Vagina (tissue), 2 donors: ENCODE data around the gene BID. TPM values are rescaled to one million over a fixed set of nuclear protein-coding genes. Genes with fewer than 3 reads are reported as not detected.

Experiments
- DNase-seq, 2 donors: peaks; one replicate each; pipeline ENCODE4 v3.0.0-alpha.2; 2017; ENCODE audit errors: extremely low spot score in 2 of 2
- H3K27ac ChIP-seq: fragments of 200-600 bp; sonication (generic); one replicate; pipeline ENCODE4 v1.5.1; 2019
- H3K27me3 ChIP-seq: fragments of 200-600 bp; sonication (generic); one replicate; pipeline ENCODE4 v1.5.1; 2019
- H3K36me3 ChIP-seq, 2 donors: fragments of 200-600 bp; sonication (generic); one replicate each; pipeline ENCODE4 v1.5.1; 2017 to 2019
- H3K4me1 ChIP-seq: fragments of 200-600 bp; sonication (generic); one replicate; pipeline ENCODE4 v1.5.1; 2019
- H3K4me3 ChIP-seq, 2 donors: fragments of 200-600 bp; sonication (generic); 1 replicate in 1 of 2; 2 replicates in 1 of 2; pipeline ENCODE4 v1.5.1; 2016 to 2019
- H3K9me3 ChIP-seq: fragments of 200-600 bp; sonication (generic); one replicate; pipeline ENCODE4 v1.5.1; 2019
- CTCF ChIP-seq, 3 experiments: fragments of 450-650 bp in 2 of 3; fragments of 200-600 bp in 1 of 3; sonication (generic) in 1 of 3; IDR thresholded peaks; one replicate each; pipeline ENCODE4 v1.5.1; 2017 to 2019; ENCODE audit warnings: antibody characterized with exemption in 3 of 3, mild to moderate bottlenecking in 2 of 3, moderate library complexity in 2 of 3
- POLR2A ChIP-seq, 2 donors: fragments of 450-650 bp; IDR thresholded peaks; one replicate each; pipeline ENCODE4 v1.6.1; 2017; ENCODE audit warnings: antibody characterized with exemption in 2 of 2, mild to moderate bottlenecking in 2 of 2, moderate library complexity in 2 of 2
- POLR2AphosphoS5 ChIP-seq, 2 donors: sonication (generic); formaldehyde crosslinking; IDR thresholded peaks; one replicate each; pipeline ENCODE4 v1.9.0; 2017; ENCODE audit warnings: antibody characterized with exemption in 2 of 2, mild to moderate bottlenecking in 2 of 2, low read depth in 1 of 2; ENCODE audit not compliant: insufficient read depth in 1 of 2
- intact Hi-C: fragments of 100-400 bp; cut with DNase I; formaldehyde crosslinking; loops from one replicate; pipeline ENCODE4 v1.15.1; 2023
- total RNA-seq: library from RNA; depleted of rRNA; stranded (reverse); fragments of >200 nt; gene quantifications from one replicate; pipeline ENCODE4 v1.2.3, GENCODE V29; 2016

Gene BID
- total RNA-seq, 1 donor from 2014 or later: 36.3 TPM

- Histone ChIP-seq H3K4me3 (no peak overlapping the region), H3K27ac (no peak overlapping the region), H3K4me1 (no peaks in the 10 kb centered on the region), H3K36me3 (no peaks in the 10 kb centered on the region), H3K27me3 (no peaks in the 10 kb centered on the region), H3K9me3 (no peaks in the 10 kb centered on the region)
- DNase-seq: no peak
- intact Hi-C loops: no loop called here
- TF ChIP-seq CTCF (IDR thresholded peaks at IDR 0.05) (no peak), POLR2A (IDR thresholded peaks at IDR 0.05) (no peak), POLR2AphosphoS5 (IDR thresholded peaks at IDR 0.05; ENCODE audit: insufficient read depth in 1 of 2, low read depth in 1 of 2) (no peak)
Measured at GRCh38 chr22:17751596-17751995, 22.7 kb downstream of the BID start.

GRCh38 chr22:17749605-17750395 lies 24.5 kb downstream of the BID start:
- Histone ChIP-seq H3K27me3 (no peaks in the 10 kb centered on the region), H3K36me3 (no peaks in the 10 kb centered on the region), H3K4me3 (no peak overlapping the region), H3K9me3 (no peaks in the 10 kb centered on the region), H3K4me1 (no peaks in the 10 kb centered on the region), H3K27ac (no peak overlapping the region)
- intact Hi-C loops: no loop called here
- no peak for TF ChIP-seq POLR2AphosphoS5 (IDR thresholded peaks at IDR 0.05; ENCODE audit: insufficient read depth in 1 of 2, low read depth in 1 of 2)
- TF ChIP-seq POLR2A (IDR thresholded peaks at IDR 0.05): no peak
- TF ChIP-seq CTCF (IDR thresholded peaks at IDR 0.05): no peak
- DNase-seq: no peak

GRCh38 chr22:17748555-17749353 lies 25.5 kb downstream of the BID start:
- Histone ChIP-seq H3K27ac (no peak overlapping the region), H3K4me1 (peaks cover 6% of the 10 kb centered on the region), H3K4me3 (peak overlapping the region in 1 of 2 donors; percentile 7), H3K9me3 (no peaks in the 10 kb centered on the region), H3K36me3 (no peaks in the 10 kb centered on the region), H3K27me3 (no peaks in the 10 kb centered on the region)
- TF ChIP-seq POLR2A (IDR thresholded peaks at IDR 0.05): no peak
- no peak for TF ChIP-seq CTCF (IDR thresholded peaks at IDR 0.05)
- no peak for TF ChIP-seq POLR2AphosphoS5 (IDR thresholded peaks at IDR 0.05; ENCODE audit: insufficient read depth in 1 of 2, low read depth in 1 of 2)
- DNase-seq: no peak
- intact Hi-C loops: no loop called here

- intact Hi-C loops: no loop called here
- Histone ChIP-seq H3K9me3 (no peaks in the 10 kb centered on the region), H3K27ac (no peak overlapping the region), H3K27me3 (no peaks in the 10 kb centered on the region), H3K4me1 (peaks cover 6% of the 10 kb centered on the region), H3K36me3 (no peaks in the 10 kb centered on the region), H3K4me3 (no peak overlapping the region)
- DNase-seq: no peak
- no peak for TF ChIP-seq POLR2AphosphoS5 (IDR thresholded peaks at IDR 0.05; ENCODE audit: insufficient read depth in 1 of 2, low read depth in 1 of 2)
- no peak for TF ChIP-seq CTCF (IDR thresholded peaks at IDR 0.05)
Measured at GRCh38 chr22:17746916-17747315, 27.4 kb downstream of the BID start.

GRCh38 chr22:17744430-17744829 lies 29.8 kb downstream of the BID start:
- H3K27ac ChIP-seq: no peak overlapping the region
- H3K9me3 ChIP-seq: no peaks in the 10 kb centered on the region
- no peak for DNase-seq
- H3K36me3 ChIP-seq: no peaks in the 10 kb centered on the region
- TF ChIP-seq POLR2AphosphoS5 (IDR thresholded peaks at IDR 0.05; ENCODE audit: insufficient read depth in 1 of 2, low read depth in 1 of 2) (no peak), CTCF (IDR thresholded peaks at IDR 0.05) (no peak), POLR2A (IDR thresholded peaks at IDR 0.05) (no peak)
- H3K4me3 ChIP-seq: no peak overlapping the region
- no peaks in the 10 kb centered on the region for H3K27me3 ChIP-seq
- H3K4me1 ChIP-seq: peaks cover 6% of the 10 kb centered on the region
- intact Hi-C loops: no loop called here
